ENCODE results near the gene KCNK1.

- TF ChIP-seq, protein P1, sequence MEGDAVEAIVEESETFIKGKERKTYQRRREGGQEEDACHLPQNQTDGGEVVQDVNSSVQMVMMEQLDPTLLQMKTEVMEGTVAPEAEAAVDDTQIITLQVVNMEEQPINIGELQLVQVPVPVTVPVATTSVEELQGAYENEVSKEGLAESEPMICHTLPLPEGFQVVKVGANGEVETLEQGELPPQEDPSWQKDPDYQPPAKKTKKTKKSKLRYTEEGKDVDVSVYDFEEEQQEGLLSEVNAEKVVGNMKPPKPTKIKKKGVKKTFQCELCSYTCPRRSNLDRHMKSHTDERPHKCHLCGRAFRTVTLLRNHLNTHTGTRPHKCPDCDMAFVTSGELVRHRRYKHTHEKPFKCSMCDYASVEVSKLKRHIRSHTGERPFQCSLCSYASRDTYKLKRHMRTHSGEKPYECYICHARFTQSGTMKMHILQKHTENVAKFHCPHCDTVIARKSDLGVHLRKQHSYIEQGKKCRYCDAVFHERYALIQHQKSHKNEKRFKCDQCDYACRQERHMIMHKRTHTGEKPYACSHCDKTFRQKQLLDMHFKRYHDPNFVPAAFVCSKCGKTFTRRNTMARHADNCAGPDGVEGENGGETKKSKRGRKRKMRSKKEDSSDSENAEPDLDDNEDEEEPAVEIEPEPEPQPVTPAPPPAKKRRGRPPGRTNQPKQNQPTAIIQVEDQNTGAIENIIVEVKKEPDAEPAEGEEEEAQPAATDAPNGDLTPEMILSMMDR (IDR thresholded peaks at IDR 0.05) = no peak
- no peak for TF ChIP-seq POLR2A (IDR thresholded peaks at IDR 0.05)
Observed at GRCh38 chr1:233718057-233718456, 104.2 kb downstream of the KCNK1 start.

All from testis (tissue), 2 donors.